ENCODE measurements around the gene CDC14B.
"Not testable (repeated sequence)": the region's sequence is repeated elsewhere in the genome, so short reads cannot be mapped to it uniquely, and the experiment has no call there.

CDC14B gene

DNA sequence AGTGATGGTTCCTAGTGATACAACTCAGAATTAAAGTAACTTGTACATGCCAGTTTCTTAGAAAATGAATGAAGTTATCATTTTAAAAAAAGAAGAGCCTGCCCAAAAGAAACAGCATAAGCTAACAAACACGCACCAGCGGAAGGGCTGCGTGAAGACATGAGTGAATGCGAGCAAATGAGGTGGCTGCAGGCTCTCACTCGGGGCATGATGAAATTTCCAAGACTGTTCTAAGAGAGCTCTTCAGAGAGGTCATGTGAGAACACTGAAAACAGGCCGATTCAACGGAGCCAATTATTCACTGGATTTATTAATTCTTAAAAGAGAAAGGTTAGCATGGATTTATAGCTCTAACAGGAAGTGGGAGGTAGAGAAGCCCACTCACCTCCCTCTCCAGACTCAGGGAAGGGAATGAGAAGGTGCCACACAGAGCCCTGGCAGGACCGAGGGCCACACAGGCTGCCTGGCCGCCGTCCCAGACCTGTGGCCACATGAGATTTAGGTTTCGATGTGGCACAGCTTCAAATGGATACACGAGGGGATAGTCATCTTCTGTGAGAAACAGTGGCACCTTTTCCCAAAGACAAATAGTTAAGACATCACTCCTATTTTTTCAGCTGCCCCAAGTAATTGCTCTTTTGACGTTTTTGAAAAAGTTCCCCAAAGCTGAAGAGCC, 114.2 kb downstream of the CDC14B start:
- DNase-seq (ENCODE audit: extremely low read depth in 1 of 2, low read depth in 1 of 2), result no peak

DNA sequence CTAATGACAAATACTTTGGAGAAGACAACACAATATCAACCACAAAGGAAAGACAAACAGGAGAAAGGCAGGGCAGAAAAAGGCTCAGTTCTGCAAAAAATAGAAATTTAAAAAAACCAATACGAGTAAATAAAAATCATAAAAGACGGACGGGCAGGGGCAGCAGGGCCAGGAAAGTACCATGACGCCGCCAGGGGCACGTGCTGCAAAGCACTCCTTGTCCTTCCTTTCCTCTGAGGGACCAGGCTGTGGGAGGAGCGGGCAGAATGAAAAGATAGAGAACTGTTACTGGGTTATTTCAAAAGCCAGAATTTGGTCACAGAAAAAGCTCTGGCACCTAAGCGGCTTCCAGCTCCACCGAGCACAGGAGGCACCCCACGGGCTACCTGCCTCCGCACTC, 115.7 kb downstream of the CDC14B start:
- no peak for DNase-seq (ENCODE audit: extremely low read depth in 1 of 2, low read depth in 1 of 2)

DNA sequence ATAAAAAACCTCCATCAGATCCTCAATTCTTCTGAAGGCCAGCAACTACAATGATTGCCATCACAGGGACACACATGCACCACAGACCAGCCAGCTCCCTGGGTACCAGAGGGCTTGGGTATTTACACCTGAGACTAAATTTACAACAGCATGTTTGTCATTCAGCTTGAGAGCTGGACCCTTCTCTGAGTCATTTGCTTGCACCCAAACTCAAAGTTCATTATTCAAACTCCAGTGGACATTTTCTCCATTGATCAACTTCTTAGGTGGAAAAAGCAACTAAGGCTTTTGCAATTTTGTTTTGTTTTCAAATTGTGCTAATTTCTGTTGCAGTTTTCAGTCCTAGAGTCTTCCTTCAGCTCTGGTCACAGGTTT, 116.3 kb downstream of the CDC14B start:
- not testable (repeated sequence) for DNase-seq (ENCODE audit: extremely low read depth in 1 of 2, low read depth in 1 of 2)

DNA sequence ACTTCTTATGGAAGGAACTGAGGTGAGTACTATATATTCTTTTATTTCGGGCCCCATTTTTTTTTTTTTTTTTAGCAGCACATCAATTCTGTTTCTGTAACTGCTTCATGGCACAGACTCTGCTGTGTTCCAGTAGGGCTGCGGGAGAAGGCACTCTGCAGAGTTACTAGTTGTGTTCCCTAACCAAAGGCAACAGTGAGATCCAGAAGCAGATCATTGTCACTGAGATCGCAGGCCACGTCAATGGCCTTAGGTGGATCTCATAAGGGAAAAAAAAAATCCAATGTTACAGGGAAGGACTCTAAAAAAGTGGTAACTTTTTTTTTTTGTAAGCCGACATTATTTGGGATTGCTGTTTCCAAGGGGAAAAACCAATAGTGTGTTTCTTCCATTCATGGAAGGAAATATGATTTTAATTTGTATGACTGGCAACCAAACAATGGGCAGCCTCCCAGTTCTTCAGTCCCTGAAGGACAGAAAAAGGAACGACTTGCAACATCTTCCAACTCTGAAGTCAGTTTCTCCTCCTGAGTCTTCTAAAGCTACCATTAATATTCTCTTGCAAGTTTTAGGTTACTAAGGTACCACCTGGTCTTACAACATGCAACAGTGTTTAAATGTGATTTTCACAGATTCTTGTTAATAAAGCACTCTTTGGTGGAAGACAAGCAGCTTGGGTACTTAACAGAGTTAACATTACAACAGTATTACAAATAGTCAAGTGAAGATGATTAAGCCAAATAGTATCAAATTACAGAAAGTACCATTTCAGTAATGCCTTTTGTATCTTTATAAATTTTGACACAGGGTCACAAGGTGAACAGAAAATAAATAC, 116.9 kb downstream of the CDC14B start:
- DNase-seq (ENCODE audit: extremely low read depth in 1 of 2, low read depth in 1 of 2), result no peak

DNA sequence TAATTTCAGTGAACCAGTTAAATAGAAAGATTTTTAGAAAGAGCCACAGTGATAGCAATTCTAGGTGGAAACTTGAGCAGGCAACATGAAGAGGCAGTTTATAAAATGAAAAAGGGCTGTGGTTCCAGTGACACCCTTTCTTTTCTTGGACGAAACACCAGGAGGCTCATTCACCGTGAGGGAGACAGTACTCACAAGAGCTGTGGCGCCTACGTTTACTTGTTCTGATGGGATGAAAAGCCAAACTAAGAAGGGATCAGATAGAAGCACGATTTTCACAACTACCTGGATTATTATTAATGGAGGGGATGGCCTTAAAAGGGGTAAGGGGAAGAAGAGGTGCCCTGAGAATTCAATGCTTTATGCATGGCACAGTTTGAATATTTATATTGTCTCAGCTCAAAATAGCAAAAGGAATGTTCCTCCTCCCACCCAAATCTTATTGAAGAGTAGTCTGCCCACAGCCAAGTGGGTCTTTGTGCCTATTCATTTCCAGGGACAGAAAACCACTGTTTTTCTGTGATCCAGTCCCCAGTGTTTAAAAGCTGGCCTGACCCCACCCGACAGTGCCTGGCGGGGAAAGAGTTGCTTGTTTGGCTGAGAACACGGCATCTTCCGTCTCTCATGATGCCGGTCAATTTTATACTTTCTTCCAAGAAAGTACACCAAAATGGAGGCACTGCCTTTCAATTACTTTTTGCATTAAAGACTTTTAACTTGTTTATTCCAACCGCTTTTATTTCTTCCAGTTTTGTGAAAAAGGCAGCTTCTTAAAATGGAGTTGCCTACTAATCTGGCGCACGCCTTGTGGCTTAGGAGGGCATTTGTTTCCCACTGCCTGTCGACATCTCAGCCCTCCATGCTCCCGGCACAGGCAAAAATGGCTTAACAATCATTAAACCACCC, 117.8 kb downstream of the CDC14B start:
- DNase-seq (ENCODE audit: extremely low read depth in 1 of 2, low read depth in 1 of 2), result no peak

DNA sequence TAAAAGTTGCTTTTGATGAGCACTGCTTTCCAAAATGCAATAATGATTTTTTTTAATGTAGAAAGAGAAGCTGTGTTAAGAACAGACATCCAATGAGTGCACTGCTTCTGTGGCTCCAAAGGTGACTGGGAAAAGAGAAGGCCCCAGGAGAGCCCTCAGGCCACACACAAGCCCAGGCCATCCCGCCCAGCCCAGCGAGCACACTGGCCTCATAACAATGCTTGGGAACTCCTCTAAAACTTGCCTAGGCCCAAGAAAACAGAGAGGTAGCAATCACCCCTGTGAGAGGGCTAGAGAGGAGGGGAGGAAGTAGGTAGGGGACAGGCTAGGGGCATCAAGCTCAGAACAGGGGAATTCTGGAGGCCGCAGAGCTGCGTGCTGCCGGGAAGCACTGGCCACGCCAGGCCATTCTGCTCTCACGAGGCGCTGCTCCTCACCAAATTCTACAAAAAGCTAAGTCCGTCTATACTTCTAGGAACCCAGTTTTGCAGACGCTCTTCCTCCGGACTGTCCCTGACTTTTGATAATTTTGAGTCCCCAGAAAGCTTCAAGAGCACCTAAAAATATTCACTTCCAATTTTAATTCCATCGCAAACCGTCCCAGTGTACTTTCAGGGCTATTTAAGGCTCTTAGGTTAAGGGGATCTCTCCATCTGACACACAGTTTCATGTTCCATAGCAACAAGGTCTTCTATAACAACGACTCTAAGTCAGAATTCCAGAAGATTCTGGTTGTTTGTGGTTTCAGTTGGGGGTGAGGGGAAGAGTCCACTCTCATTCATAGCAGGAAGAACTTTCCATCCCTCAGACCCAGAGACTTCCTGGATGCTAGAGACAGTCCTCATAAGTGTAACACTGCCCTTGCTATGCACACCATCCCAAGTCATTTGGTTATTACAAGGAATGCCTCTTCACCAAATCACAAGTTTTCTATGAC, 118.7 kb downstream of the CDC14B start:
- DNase-seq (ENCODE audit: extremely low read depth in 1 of 2, low read depth in 1 of 2), result no peak

DNA sequence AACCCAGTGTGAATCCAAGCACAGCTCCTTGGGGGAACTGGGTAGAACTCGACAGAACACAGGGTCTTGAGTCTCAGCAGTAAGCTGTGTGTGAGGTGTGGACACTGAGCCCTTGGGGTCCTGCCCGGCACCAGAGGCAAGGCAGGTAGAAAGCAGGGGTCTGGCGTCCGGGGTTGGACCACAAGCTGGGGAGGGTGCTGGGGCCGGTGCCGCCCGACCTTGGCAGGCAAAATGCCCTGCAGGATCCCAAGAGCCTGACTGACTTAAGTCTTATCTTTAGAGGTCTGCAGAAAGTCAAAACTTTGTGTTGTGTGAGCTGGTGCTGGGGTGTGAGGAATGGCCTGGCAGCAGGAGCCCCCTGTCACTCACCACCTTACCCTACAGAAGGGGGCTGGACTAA, 120.4 kb downstream of the CDC14B start:
- DNase-seq (ENCODE audit: extremely low read depth in 1 of 2, low read depth in 1 of 2), result no peak

DNA sequence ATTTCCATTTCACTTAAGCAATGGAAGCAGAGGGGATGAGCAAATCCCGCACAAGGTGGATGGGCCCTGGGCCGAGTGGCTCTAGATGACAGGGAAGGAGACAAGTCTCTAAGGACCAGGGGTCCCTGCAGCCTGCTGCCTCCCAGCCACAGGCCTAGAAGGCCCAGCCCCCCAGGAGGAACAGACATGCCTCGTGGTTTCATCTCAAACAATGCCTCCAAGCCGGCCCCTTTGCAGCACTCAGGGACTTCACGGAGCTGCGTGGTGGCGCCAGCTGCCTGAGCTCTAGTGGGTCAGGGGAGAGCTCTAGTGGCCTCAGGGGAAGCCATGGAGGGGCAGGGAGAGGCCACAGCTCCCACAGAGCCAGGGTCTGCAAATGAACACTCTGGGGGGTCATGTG, 120.8 kb downstream of the CDC14B start:
- DNase-seq (ENCODE audit: extremely low read depth in 1 of 2, low read depth in 1 of 2), result no peak

DNA sequence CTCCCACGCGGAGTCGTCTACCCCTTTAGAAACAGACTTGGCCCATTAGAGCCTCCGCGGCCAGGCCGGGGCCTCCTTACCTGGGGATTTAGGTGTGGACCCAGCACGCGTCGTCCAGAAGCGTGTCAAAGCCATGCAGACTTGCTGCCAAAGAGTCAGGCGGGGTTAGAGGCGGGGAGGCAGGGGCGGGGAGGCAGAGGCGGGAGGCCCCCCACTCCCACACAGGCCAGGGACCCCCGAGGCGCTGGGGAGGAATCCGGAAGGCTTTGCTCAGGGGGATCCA, 122.6 kb downstream of the CDC14B start:
- no peak for DNase-seq (ENCODE audit: extremely low read depth in 1 of 2, low read depth in 1 of 2)

DNA sequence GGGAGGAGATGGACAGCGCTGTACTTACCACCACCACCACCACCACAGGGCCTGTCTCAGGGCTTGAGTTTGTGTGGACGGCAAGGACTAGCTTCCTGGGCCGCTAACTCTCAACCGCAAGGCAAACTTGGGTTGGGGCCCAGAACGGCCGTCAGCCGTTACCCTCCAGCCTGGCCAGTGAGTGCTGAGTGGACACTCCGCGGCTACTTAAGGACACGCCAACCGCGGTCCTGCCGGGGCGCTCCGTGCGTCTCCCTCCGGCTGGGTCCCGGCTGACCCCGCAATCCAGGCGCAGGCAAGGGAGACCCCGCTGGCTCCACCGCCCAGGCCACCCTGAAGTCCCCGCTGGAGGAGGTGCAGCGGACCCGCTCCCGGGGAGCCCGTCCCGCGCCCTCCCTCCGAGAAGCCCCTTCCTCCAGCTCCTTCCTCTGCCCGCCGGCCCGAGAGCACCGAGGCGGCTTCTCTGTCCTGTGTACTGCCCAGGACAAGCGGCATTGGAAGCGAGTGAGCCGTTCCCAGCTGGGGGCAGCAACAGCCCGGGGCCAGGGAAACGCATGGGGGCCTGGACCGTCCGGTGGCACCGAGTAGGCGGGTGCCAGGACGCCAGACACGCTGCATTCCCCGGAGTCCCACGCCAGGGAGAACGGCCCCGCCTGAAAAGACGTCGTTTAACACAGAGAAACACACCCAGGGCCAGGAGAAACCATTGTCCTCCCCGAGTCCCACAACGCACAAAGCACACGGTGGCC, 123.1 kb downstream of the CDC14B start:
- DNase-seq (ENCODE audit: extremely low read depth in 1 of 2, low read depth in 1 of 2), result no peak

DNA sequence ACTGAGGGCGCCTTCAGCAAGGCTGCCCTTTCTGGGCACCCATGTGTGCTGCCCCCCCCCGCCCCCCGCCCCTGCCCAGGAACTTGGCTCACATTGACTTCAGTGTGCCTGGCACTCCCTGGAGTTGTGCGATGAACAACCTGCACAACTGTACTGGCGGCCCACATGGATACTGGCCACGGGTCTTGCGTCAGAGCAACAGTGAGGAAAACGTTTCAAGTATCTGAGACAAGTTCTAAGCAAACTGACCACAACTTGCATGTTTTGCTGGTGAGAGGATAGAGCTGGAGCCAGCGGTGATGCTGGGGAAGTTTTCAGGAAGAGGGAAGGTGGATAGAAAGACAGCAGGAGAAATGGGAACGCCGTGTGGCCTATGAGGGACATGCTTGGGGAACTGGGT, 124.3 kb downstream of the CDC14B start:
- DNase-seq (ENCODE audit: extremely low read depth in 1 of 2, low read depth in 1 of 2), result no peak

DNA sequence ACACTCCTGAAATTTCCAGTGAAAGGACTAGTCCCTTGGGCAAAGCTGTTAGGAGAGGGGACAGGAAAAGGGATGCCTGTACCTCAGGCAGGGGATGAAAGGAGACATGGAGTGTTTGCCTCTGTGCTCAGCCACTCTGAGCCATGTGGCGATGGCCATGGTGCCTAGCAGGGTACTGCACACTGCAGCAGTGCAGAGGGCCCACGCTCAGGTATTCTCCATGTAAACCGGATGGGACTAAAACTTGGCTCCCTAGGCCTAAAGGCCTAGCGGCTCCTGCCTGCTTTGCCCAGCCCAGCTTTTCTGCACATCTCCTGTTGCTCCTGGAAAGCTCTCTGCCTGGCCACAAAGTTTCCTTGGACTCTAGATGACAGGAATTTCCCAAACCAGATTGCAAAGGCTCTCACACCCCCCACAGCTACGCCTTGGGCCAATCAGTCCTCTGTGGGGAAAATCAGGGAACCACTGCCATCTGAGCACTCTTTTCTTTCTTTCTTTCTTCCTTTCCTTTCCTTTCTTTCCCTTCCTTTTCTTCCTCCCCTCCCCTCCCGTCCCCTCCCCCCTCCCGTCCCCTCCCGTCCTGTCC, 125.3 kb downstream of the CDC14B start:
- DNase-seq (ENCODE audit: extremely low read depth in 1 of 2, low read depth in 1 of 2), result no peak

DNA sequence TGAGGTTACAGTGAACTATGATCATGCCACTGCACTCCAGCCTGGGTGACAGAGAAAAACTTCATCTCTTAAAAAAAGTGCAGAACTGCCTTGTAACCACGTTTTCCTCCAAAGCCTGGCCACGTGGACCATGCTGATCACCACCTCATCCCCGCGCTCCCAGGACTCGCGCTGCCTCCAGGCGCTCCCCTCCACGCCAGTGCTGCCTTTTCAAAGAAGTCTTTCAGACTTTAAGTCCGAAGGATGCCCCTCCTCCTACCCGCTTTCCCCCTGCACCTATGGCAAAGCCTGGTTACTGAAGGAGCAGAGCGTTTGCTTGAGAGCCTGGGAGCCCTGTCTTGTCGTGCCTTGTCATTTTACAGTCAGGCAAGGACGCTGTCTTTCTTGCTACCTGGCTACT, 125.9 kb downstream of the CDC14B start:
- DNase-seq (ENCODE audit: extremely low read depth in 1 of 2, low read depth in 1 of 2), result no peak

DNA sequence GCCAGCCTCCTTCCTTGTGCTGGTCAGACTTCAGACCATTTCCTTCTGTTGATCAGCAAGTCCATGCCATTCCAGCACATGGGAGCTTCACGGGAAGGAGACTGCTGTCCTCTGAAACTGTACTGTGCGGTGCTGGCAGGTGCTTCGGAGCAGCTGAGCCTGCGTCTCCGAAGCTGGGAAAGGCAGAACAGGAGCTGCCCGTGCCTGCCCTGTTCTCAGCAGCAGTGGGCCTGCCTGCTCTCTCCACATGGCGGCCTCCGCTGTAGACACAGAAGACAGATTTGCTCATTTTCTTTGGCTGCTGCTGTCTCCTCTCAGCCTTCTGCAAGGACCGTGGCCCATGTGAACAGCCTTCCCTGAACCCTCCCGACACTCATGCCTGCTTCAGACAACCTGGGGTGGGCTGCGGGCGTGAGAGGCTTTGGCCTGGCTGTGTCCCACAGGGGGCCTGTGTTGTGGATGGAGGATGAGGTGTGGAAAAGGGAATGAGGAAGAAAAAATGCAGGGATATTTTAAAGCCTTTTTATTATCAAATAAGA, 126.6 kb downstream of the CDC14B start:
- no peak for DNase-seq (ENCODE audit: extremely low read depth in 1 of 2, low read depth in 1 of 2)

DNA sequence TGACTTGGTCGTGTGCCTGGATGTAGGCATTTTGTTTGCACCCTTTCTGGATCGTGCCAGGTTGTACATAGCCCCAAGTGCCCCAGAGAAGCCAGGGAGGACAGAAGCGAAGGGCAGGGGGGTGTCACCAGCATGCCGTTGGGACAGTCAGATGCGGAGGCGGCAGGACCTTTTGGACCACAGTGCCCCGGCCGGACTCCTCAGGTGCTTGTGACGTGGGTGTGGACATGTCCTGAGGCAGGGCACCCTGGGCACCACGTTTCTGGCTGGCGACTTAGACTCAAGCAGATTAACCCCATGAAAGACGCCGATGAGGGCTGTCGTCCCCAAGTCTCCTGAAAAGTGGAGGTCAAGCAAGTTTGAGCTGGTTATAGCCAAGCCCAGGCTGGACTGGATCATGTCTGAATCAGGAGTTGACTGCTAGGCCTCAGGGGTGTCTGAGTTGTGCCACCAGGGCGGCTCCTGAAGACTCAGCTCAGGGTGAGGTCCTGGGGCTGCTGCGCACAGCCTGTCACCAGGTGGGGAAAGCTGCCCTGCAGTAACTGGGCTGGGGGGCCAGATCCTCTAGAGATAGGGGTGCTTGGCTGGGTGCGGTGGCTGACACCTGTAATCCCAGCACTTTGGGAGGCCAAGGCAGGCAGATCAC, 127.6 kb downstream of the CDC14B start:
- no peak for DNase-seq (ENCODE audit: extremely low read depth in 1 of 2, low read depth in 1 of 2)

DNA sequence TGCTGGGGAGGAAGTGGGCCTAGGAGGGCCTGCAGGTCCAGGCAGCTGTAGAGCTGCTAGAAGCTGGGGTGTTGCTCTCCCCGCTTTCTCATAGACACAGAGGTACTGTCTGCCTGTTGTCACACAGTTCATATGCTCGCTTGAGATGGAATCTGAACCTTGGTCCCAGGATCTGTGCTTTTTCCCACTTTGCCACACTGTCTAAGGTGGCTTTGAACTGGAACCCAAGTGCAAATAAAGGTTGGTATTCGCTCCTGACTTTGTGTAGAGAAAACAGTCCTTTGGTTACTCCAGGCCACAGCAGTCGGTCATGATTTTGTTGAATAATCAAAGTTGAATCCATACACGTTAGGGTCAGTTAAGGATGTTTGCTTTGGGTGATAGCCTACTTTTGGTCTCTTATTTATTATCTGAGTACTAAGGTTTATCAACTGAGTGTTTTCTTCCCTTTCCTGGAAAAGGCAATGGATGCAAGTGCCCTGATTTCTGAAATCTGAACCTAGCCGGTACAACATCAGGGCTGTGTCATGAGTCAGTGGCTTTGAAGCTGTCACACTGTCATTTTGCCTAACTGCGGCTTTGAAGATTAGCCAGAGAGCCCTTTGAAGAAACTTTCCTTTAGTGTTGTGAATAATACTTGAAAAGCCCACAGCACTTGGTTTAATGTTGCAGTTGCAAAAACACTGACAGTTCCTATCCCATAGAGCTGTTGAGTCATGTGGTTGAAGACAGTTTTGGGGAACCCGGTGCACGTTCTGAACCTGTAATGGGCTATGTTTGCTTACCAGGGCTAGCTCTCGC, 128.4 kb downstream of the CDC14B start:
- DNase-seq (ENCODE audit: extremely low read depth in 1 of 2, low read depth in 1 of 2), result no peak

DNA sequence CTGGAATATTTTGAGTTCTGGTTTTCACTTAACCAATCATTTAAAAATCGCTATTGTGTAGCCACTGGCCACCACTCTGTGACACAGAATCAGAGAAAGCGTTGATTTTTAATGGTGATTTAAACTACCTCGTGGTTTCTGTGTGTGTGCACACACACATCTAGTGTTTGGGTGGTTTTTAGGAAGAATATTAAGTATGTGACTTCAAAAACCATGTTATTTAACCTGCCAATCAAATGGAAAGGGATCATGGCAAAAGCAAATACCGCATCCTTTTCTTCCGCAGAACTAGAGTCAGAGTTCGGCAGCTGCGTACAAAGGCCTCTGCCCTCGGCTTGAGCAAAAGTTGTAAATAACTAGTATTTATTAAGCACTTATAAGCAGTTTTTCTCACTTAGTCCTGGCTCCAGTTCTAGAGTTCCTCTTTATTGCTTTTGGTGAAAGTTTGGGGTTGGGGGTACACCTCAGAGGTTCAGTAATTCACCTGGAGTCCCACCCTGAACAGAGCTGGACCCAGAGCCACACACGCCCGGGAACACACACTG, 129.0 kb downstream of the CDC14B start:
- no peak for DNase-seq (ENCODE audit: extremely low read depth in 1 of 2, low read depth in 1 of 2)

DNA sequence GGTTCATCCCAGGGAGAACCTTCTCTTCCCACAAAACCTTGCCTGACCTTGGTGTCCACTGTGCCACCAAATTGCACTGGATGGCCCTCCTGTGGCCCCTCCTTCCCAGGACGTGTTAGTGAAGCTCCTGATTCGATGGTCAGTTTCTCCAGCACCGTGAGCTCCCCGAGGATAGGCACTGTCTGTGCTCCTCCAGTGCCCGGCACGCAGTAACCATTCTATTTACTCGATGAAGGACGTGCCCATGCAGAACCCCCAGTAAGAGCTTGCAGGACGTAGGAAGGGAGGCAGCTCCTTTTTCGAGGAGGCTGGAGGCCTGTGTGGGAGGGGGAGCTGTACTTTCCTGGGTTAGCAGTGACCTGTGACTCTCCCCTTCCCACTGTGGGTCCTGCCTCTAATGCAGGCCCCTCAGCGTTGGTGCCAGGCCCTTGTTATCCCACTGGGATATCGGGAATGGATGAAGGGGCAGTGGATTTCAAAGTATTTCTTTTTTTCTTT, 130.1 kb downstream of the CDC14B start:
- no peak for DNase-seq (ENCODE audit: extremely low read depth in 1 of 2, low read depth in 1 of 2)

All from activated CD8-positive, alpha-beta memory T cell treated with anti-CD3 and anti-CD28 coated beads for 1 hour (primary cell).